AG09309 (cell line): ENCODE data around the gene TSHZ3.

ENCODE experiments used
- DNase-seq: peaks from one replicate; pipeline ENCODE4 v3.0.0-alpha.2; 2010; ENCODE audit warnings: low read depth
- H3K4me3 ChIP-seq: 2 replicates; pipeline ENCODE4 v1.5.1; 2011; ENCODE audit warnings: mild to moderate bottlenecking, low read depth, low read length, moderate library complexity; ENCODE audit not compliant: control insufficient read depth
- TF ChIP-seq, protein P1 (sequence below): IDR thresholded peaks from 2 replicates; pipeline ENCODE4 v1.5.1; 2011; ENCODE audit warnings: mild to moderate bottlenecking, low read depth, low read length, inconsistent platforms; ENCODE audit not compliant: insufficient read depth, control insufficient read depth; ENCODE audit errors: missing control alignments

Gene TSHZ3

DNA sequence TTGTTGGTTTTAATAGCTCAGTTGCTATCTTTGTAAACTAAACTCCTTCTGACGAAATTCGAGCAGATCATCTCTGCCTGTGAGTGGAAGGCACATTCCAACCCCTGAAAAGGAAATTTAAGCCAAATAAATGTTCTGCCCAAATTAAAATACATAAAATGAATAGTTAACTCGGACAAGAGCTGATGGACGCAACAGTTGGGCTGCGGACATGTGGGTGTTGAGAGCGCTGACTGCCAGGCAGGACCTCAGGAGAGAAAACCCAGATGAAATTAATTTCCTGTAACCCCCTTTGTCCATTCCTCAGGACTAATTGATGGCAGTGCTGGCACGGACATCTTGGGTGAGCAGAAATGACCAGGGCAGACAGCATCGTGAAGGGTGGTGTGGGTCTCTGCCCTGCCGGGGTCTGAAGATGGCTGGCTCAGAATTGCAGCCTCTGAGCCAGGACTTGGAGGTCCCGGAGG is 86.5 kb downstream of the TSHZ3 start:
- no peak overlapping the region for H3K4me3 ChIP-seq
- no peak for DNase-seq
- TF ChIP-seq, protein P1, sequence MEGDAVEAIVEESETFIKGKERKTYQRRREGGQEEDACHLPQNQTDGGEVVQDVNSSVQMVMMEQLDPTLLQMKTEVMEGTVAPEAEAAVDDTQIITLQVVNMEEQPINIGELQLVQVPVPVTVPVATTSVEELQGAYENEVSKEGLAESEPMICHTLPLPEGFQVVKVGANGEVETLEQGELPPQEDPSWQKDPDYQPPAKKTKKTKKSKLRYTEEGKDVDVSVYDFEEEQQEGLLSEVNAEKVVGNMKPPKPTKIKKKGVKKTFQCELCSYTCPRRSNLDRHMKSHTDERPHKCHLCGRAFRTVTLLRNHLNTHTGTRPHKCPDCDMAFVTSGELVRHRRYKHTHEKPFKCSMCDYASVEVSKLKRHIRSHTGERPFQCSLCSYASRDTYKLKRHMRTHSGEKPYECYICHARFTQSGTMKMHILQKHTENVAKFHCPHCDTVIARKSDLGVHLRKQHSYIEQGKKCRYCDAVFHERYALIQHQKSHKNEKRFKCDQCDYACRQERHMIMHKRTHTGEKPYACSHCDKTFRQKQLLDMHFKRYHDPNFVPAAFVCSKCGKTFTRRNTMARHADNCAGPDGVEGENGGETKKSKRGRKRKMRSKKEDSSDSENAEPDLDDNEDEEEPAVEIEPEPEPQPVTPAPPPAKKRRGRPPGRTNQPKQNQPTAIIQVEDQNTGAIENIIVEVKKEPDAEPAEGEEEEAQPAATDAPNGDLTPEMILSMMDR: no peak

- TF ChIP-seq, protein P1: no peak
- no peak for DNase-seq
- no peak overlapping the region for H3K4me3 ChIP-seq
Observed at GRCh38 chr19:31261603-31262212, 87.5 kb downstream of the TSHZ3 start.

- H3K4me3 ChIP-seq: no peak overlapping the region
Observed at GRCh38 chr19:31261019-31261602, 88.1 kb downstream of the TSHZ3 start.

GRCh38 chr19:31260171-31260933 is 88.9 kb downstream of the TSHZ3 start:
- DNase-seq: no peak
- no peak overlapping the region for H3K4me3 ChIP-seq
- TF ChIP-seq, protein P1: no peak

More at GRCh38 chr19:31261019-31261602, 88.1 kb downstream of the TSHZ3 start:
- no peak for DNase-seq
- TF ChIP-seq, protein P1: no peak

- TF ChIP-seq, protein P1: no peak
- H3K4me3 ChIP-seq: no peak overlapping the region
- DNase-seq: no peak
Observed at GRCh38 chr19:31258211-31259052, 90.8 kb downstream of the TSHZ3 start.

DNA sequence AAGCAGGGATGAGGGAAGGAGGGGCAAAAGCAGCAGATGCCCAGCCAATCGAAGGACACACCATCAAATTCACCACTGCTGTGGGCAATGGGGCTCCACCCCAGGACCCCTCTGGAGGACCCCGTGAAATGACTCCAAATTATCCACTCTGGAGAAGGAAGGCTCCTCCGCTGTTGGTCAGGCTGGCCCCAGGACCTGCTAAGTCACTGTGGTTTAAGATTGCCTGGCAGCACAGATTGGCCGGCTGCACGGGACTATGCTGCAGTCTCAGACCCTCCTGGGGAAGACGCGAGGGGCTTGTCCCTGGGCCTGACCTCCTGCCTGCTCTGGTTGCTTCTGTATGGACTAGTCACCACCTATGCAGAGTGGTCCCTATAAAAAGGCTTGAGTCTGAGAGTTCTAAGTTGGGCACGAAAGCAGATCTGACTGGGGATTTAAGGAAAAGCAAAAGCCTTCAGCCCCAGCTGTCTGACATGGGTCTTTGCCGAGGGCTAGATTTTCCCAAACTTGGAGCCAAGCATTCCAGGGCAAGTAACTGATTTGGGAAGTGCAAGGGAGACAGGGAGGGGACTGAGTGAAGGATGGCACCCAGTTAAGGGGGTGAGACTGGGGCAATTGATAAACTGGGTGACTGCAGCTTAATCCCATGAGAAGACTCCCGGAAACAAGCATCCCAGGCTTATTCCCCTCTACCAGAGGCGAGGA is 91.7 kb downstream of the TSHZ3 start:
- no peak for DNase-seq
- no peak overlapping the region for H3K4me3 ChIP-seq
- TF ChIP-seq, protein P1: no peak
